SK-N-MC (cell line): ENCODE data around the gene MARVELD1.
"Not testable (repeated sequence)": the region's sequence is repeated elsewhere in the genome, so short reads cannot be mapped to it uniquely, and the experiment has no call there.

ENCODE experiments used
- EZH2 ChIP-seq: fragments of 200-600 bp; sonication (generic); IDR thresholded peaks from one replicate; pipeline ENCODE4 v1.6.1; 2017; ENCODE audit warnings: antibody characterized with exemption
- FOXP2 ChIP-seq: optimal IDR thresholded peaks from 2 replicates; pipeline ENCODE3; 2011; ENCODE audit warnings: mild to moderate bottlenecking, moderate library complexity; ENCODE audit not compliant: insufficient read depth; ENCODE audit errors: extremely low read length, control extremely low read depth
- POLR2AphosphoS5 ChIP-seq: IDR thresholded peaks from 2 replicates; pipeline ENCODE4 v1.6.1; 2012; ENCODE audit warnings: mild to moderate bottlenecking, low read depth, low read length, borderline replicate concordance

GRCh38 chr10:97684368-97684713, 29.2 kb upstream of the MARVELD1 start:
- TF ChIP-seq EZH2, POLR2AphosphoS5, FOXP2: not testable (repeated sequence)
